Measurements from ENCODE around the gene RTP4.

GRCh38 chr3:187367561-187368103 is 553 bp upstream of the RTP4 start:
- TF ChIP-seq POLR2AphosphoS5 (IDR thresholded peaks at IDR 0.05; ENCODE audit: borderline replicate concordance, low read depth, low read length): no peak
- TF ChIP-seq FOXP2 (optimal IDR thresholded peaks at IDR 0.05; ENCODE audit: control extremely low read depth, extremely low read length, insufficient read depth): no peak
